H1 (cell line): ENCODE measurements around the gene AZGP1. TPM values are rescaled to one million over a fixed set of nuclear protein-coding genes. Genes with fewer than 3 reads are reported as not detected.

Experiments used
- CTCF ChIA-PET: fragments of 300-600 bp; sonication (Branson Sonifier 250); formaldehyde crosslinking; loops from one replicate; lab custom pipeline; 2021; ENCODE audit not compliant: partially characterized antibody; lab: Charles Lee
- POLR2A ChIA-PET: fragments of 300-600 bp; sonication (Branson Sonifier 250); formaldehyde crosslinking; loops from one replicate; lab custom pipeline; 2021; ENCODE audit warnings: inconsistent platforms; ENCODE audit not compliant: partially characterized antibody; lab: Charles Lee
- DNase-seq, 2 experiments: peaks; one replicate each; pipeline versions ENCODE4 v3.0.0 to v3.0.0-alpha.2; 2010 to 2022; ENCODE audit warnings: low spot score in 2 of 2, low read depth in 1 of 2, mixed read lengths in 1 of 2
- FAIRE-seq: peaks from 2 replicates; lab custom pipeline; 2011; peaks lifted over from hg19 to GRCh38; lab: Jason Lieb, UNC
- H2AFZ ChIP-seq: 2 replicates; pipeline ENCODE4 v1.8.1; 2012; ENCODE audit warnings: low read length, inconsistent platforms
- H2AK5ac ChIP-seq: 2 replicates; pipeline ENCODE4 v1.6.1; 2013; ENCODE audit warnings: low read depth, low read length
- H2BK120ac ChIP-seq: replicated peaks from 2 replicates; pipeline ENCODE3; 2013; ENCODE audit warnings: low read depth, low read length, inconsistent platforms
- H2BK12ac ChIP-seq: 2 replicates; pipeline ENCODE4 v1.6.1; 2013; ENCODE audit warnings: low read depth, low read length
- H2BK15ac ChIP-seq: 2 replicates; pipeline ENCODE4 v1.6.1; 2013; ENCODE audit warnings: low read length
- H2BK20ac ChIP-seq: 2 replicates; pipeline ENCODE4 v1.6.1; 2013; ENCODE audit warnings: low read length
- H2BK5ac ChIP-seq: 2 replicates; pipeline ENCODE4 v1.6.1; 2013; ENCODE audit warnings: low read depth, low read length
- H3K14ac ChIP-seq: 2 replicates; pipeline ENCODE4 v1.6.1; 2013; ENCODE audit warnings: inconsistent platforms; ENCODE audit not compliant: insufficient read length
- H3K18ac ChIP-seq: 2 replicates; pipeline ENCODE4 v1.6.1; 2013; ENCODE audit warnings: low read length; ENCODE audit errors: extremely low read depth
- H3K23ac ChIP-seq: 2 replicates; pipeline ENCODE4 v1.6.1; 2013; ENCODE audit warnings: inconsistent platforms; ENCODE audit not compliant: insufficient read length
- H3K23me2 ChIP-seq: 2 replicates; pipeline ENCODE4 v1.6.1; 2013; ENCODE audit warnings: low read depth, low read length
- H3K27ac ChIP-seq: 2 replicates; pipeline ENCODE4 v1.6.1; 2011; ENCODE audit warnings: low read depth, low read length, inconsistent platforms
- H3K27me3 ChIP-seq, 4 experiments: replicated peaks in 1 of 4; 1 replicate in 1 of 4; 2 replicates in 3 of 4; pipeline versions ENCODE4 v1.6.1 to v1.8.1; 2011 to 2013; ENCODE audit warnings: low read length in 3 of 4, mild to moderate bottlenecking in 3 of 4, inconsistent platforms in 2 of 4, mixed read lengths in 2 of 4, moderate library complexity in 1 of 4; ENCODE audit not compliant: control insufficient read depth in 3 of 4, insufficient read depth in 3 of 4; ENCODE audit errors: extremely low read depth in 1 of 4
- H3K36me3 ChIP-seq, 4 experiments: 2 replicates each; pipeline versions ENCODE4 v1.6.1 to v1.8.1; 2011 to 2013; ENCODE audit warnings: mild to moderate bottlenecking in 4 of 4, low read length in 3 of 4, moderate library complexity in 2 of 4, control low read depth in 1 of 4, inconsistent platforms in 1 of 4; ENCODE audit not compliant: insufficient read depth in 4 of 4, control insufficient read depth in 2 of 4
- H3K4ac ChIP-seq: replicated peaks from 2 replicates; pipeline ENCODE3; 2013; ENCODE audit warnings: low read length, low read depth, mixed read lengths, inconsistent platforms; ENCODE audit not compliant: insufficient read length
- H3K4me1 ChIP-seq, 4 experiments: replicated peaks in 1 of 4; 1 replicate in 1 of 4; 2 replicates in 3 of 4; pipeline versions ENCODE4 v1.6.1 to v1.8.1; 2011 to 2013; ENCODE audit warnings: low read length in 3 of 4, inconsistent platforms in 2 of 4, mixed read lengths in 1 of 4; ENCODE audit not compliant: insufficient read depth in 4 of 4, control insufficient read depth in 3 of 4
- H3K4me2 ChIP-seq, 2 experiments: 2 replicates each; pipeline versions ENCODE4 v1.6.1 to v1.8.1; 2011 to 2013; ENCODE audit warnings: low read depth in 2 of 2, low read length in 2 of 2, control low read depth in 1 of 2, inconsistent platforms in 1 of 2, mild to moderate bottlenecking in 1 of 2; ENCODE audit not compliant: insufficient read depth in 1 of 2
- H3K4me3 ChIP-seq, 4 experiments: fragments of 200-600, 300-600 bp in 1 of 4; sonication (generic), shearing (Covaris generic), sonication (Bioruptor Twin) in 1 of 4; 2 replicates each; pipeline versions ENCODE4 v1.5.1 to v1.8.1; 2011 to 2016; ENCODE audit warnings: low read length in 4 of 4, low read depth in 3 of 4, control low read depth in 2 of 4, inconsistent platforms in 2 of 4, mild to moderate bottlenecking in 2 of 4, mixed read lengths in 1 of 4, moderate library complexity in 1 of 4; ENCODE audit not compliant: insufficient read depth in 2 of 4; ENCODE audit errors: extremely low read depth in 1 of 4
- H3K56ac ChIP-seq: replicated peaks from 2 replicates; pipeline ENCODE3; 2013; ENCODE audit warnings: low read depth, mild to moderate bottlenecking, mixed read lengths, low read length, inconsistent platforms; ENCODE audit not compliant: insufficient read length
- H3K79me1 ChIP-seq: 2 replicates; pipeline ENCODE4 v1.6.1; 2013; ENCODE audit warnings: low read depth, low read length, control low read depth
- H3K79me2 ChIP-seq, 2 experiments: 2 replicates each; pipeline versions ENCODE4 v1.6.1 to v1.8.1; 2012 to 2013; ENCODE audit warnings: low read length in 2 of 2, mild to moderate bottlenecking in 2 of 2, inconsistent platforms in 1 of 2; ENCODE audit not compliant: insufficient read depth in 2 of 2, control insufficient read depth in 1 of 2
- H3K9ac ChIP-seq, 4 experiments: replicated peaks in 1 of 4; 1 replicate in 1 of 4; 2 replicates in 3 of 4; pipeline versions ENCODE4 v1.6.1 to v1.8.1; 2011 to 2013; ENCODE audit warnings: low read depth in 3 of 4, low read length in 3 of 4, control low read depth in 2 of 4, mild to moderate bottlenecking in 2 of 4, moderate library complexity in 2 of 4, inconsistent platforms in 1 of 4; ENCODE audit errors: extremely low read depth in 1 of 4
- H3K9me3 ChIP-seq, 2 experiments: 2 replicates each; pipeline versions ENCODE4 v1.6.1 to v1.8.1; 2012 to 2013; ENCODE audit warnings: mild to moderate bottlenecking in 2 of 2, moderate library complexity in 2 of 2, control low read depth in 1 of 2, inconsistent platforms in 1 of 2, low read depth in 1 of 2, low read length in 1 of 2, mixed read lengths in 1 of 2; ENCODE audit not compliant: insufficient read depth in 2 of 2
- H4K20me1 ChIP-seq, 2 experiments: replicated peaks in 1 of 2; 2 replicates each; pipeline versions ENCODE3 to v1.8.1; 2011 to 2013; ENCODE audit warnings: inconsistent platforms in 2 of 2, low read length in 2 of 2, mild to moderate bottlenecking in 1 of 2; ENCODE audit not compliant: insufficient read depth in 2 of 2, control insufficient read depth in 1 of 2
- H4K5ac ChIP-seq: 2 replicates; pipeline ENCODE4 v1.6.1; 2013; ENCODE audit warnings: low read length, low read depth, mixed read lengths, inconsistent platforms; ENCODE audit not compliant: insufficient read length
- H4K8ac ChIP-seq: 2 replicates; pipeline ENCODE4 v1.8.0; 2013; ENCODE audit warnings: mild to moderate bottlenecking, moderate library complexity, low read length, inconsistent platforms; ENCODE audit not compliant: insufficient read depth; ENCODE audit errors: extremely low read depth
- H4K91ac ChIP-seq: replicated peaks from 2 replicates; pipeline ENCODE3; 2013; ENCODE audit warnings: low read length, mixed read lengths, inconsistent platforms; ENCODE audit not compliant: insufficient read length
- BCL11A ChIP-seq, 2 experiments: IDR thresholded peaks; one replicate each; pipeline ENCODE4 v1.6.1; 2011; ENCODE audit warnings: low read depth in 2 of 2, low read length in 2 of 2, mild to moderate bottlenecking in 2 of 2
- CBX8 ChIP-seq: fragments of 300-800, 300-1000 bp; sonication (generic); IDR thresholded peaks from 2 replicates; pipeline ENCODE4 v1.7.1; 2016; ENCODE audit warnings: low read depth, low read length, borderline replicate concordance
- GABPA ChIP-seq: IDR thresholded peaks from 2 replicates; pipeline ENCODE4 v1.6.1; 2011; ENCODE audit warnings: mild to moderate bottlenecking, low read length, moderate library complexity, borderline replicate concordance; ENCODE audit not compliant: insufficient read depth
- GTF2F1 ChIP-seq: IDR thresholded peaks from 2 replicates; pipeline ENCODE4 v1.6.1; 2012; ENCODE audit warnings: low read depth, low read length, improper control_type of control experiment, borderline replicate concordance
- HDAC2 ChIP-seq, 2 experiments: fragments of 300-600 bp in 1 of 2; sonication (generic) in 1 of 2; IDR thresholded peaks; 2 replicates each; pipeline ENCODE4 v1.6.1; 2011 to 2012; ENCODE audit warnings: low read depth in 2 of 2, low read length in 2 of 2, mild to moderate bottlenecking in 2 of 2, moderate library complexity in 2 of 2, borderline replicate concordance in 1 of 2, inconsistent platforms in 1 of 2
- JUN ChIP-seq: IDR thresholded peaks from 2 replicates; pipeline ENCODE4 v1.6.1; 2011; ENCODE audit warnings: low read depth, mild to moderate bottlenecking, improper control_type of control experiment, low read length
- KDM1A ChIP-seq: fragments of 200-600, 300-600 bp; sonication (generic); IDR thresholded peaks from 2 replicates; pipeline ENCODE4 v1.7.1; 2016; ENCODE audit warnings: mild to moderate bottlenecking, low read length, borderline replicate concordance
- POU5F1 ChIP-seq: IDR thresholded peaks from 2 replicates; pipeline ENCODE4 v1.6.1; 2011; ENCODE audit warnings: low read depth, mild to moderate bottlenecking, low read length, moderate library complexity
- RXRA ChIP-seq: IDR thresholded peaks from 2 replicates; pipeline ENCODE4 v1.6.1; 2011; ENCODE audit warnings: low read depth, mild to moderate bottlenecking, low read length, moderate library complexity; ENCODE audit not compliant: insufficient read depth
- SP2 ChIP-seq: IDR thresholded peaks from 2 replicates; pipeline ENCODE4 v1.6.1; 2012; ENCODE audit warnings: mild to moderate bottlenecking, low read length, inconsistent platforms
- WGBS, 2 experiments: shearing (Covaris generic) in 1 of 2; methylation state at CpG; one replicate each; pipeline versions ENCODE4 v1.1.6 to v1.1.7; 2013 to 2015; ENCODE audit warnings: low lambda C conversion rate in 2 of 2, mixed read lengths in 2 of 2, inconsistent platforms in 1 of 2, low coverage in 1 of 2, missing lambda C conversion rate in 1 of 2; ENCODE audit not compliant: insufficient replicate concordance in 2 of 2, insufficient coverage in 1 of 2, insufficient read length in 1 of 2; ENCODE audit errors: extremely low coverage in 1 of 2, missing lambda C conversion rate in 1 of 2; 5-methylcytosine and 5-hydroxymethylcytosine counted together
- polyA plus RNA-seq, 7 experiments: library from polyadenylated mRNA; depleted of rRNA in 3 of 7; stranded (reverse) in 5 of 7; unstranded in 2 of 7; fragments of >200 nt in 5 of 7; fragments of 200-250 nt in 2 of 7; gene quantifications; 1 replicate in 5 of 7; 2 replicates in 1 of 7; 4 replicates in 1 of 7; pipeline versions ENCODE4 v1.2.1 to v1.2.3, GENCODE V29; 2011 to 2013; ENCODE audit warnings: missing spikeins in 2 of 7, mixed read lengths in 2 of 7
- total RNA-seq: library from RNA; stranded (reverse); fragmentation: NEBNext Ultra II Directional; extraction: Animal tissue kit (Norgen Biotek cat#: 25700); gene quantifications from 2 replicates; pipeline ENCODE4 v1.2.1, GENCODE V29; 2021

Gene AZGP1
- total and polyA plus RNA-seq, 2 of the 8 experiments (the other 6 are each of a cell fraction or from before 2014, with no cell fraction given): 0.52 to 0.68 TPM

DNA sequence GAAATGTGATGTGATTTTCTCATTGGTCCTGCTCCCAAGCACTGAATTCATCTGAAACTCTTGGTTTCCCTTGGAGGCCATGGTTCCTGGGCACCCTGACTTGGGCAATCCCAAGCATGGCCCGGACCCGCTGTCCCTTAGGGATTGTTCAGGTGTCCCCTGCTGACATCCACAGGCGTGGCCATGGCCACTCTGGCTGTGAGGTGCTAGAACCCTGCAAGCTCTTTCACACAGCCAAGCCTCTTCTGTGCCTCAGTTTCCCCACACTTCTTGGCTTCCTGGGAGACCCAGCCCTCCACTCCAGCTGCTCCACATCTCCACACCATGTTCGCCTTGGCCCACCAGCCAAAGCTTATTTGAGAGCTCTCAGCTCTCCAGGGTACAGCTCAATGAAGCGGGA is 12.0 kb upstream of the AZGP1 start:
- Histone ChIP-seq H3K23ac (no peak overlapping the region), H3K79me1 (no peaks in the 10 kb centered on the region), H3K4me1 (peaks cover 0 to 4% (median 2%) of the 10 kb centered on the region in 4 experiments; a peak in 3 of 7 replicates), H4K20me1 (no peaks in the 10 kb centered on the region), H3K56ac (no peak overlapping the region), H2BK5ac (no peak overlapping the region), H3K23me2 (no peaks in the 10 kb centered on the region), H2BK12ac (no peak overlapping the region), H2AFZ (no peak overlapping the region), H2BK20ac (no peak overlapping the region), H3K14ac (no peak overlapping the region), H2AK5ac (no peak overlapping the region), H4K5ac (no peak overlapping the region), H4K91ac (no peak overlapping the region), H3K18ac (no peak overlapping the region), H3K4me2 (no peak overlapping the region), H2BK15ac (no peak overlapping the region), H3K4ac (no peak overlapping the region), H3K9me3 (no peaks in the 10 kb centered on the region), H3K4me3 (no peak overlapping the region), H2BK120ac (no peak overlapping the region), H3K79me2 (no peaks in the 10 kb centered on the region), H3K27me3 (no peaks in the 10 kb centered on the region), H3K36me3 (no peaks in the 10 kb centered on the region), H4K8ac (no peak overlapping the region), H3K27ac (no peak overlapping the region), H3K9ac (no peak overlapping the region)
- CTCF ChIA-PET: interaction anchor here (1.0 to 12.1 kb wide), 7 partner anchors 9 to 357 kb away, joined by 3 to 241 read pairs (median 10); partner anchors contain the start of genes AZGP1, GJC3 and TRIM4
- FAIRE-seq (no peak), DNase-seq (no peak)
- POLR2A ChIA-PET: no interaction called here
- no peak for TF ChIP-seq JUN
- TF ChIP-seq GABPA: no peak
- no peak for TF ChIP-seq SP2
- no peak for TF ChIP-seq HDAC2 (IDR thresholded peaks at IDR 0.05; ENCODE audit: borderline replicate concordance in 1 of 2, low read depth in 2 of 2, low read length in 2 of 2)
- no peak for TF ChIP-seq KDM1A
- no peak for TF ChIP-seq BCL11A (IDR thresholded peaks at IDR 0.05; ENCODE audit: low read depth in 2 of 2, low read length in 2 of 2)
- no peak for TF ChIP-seq GTF2F1
- no peak for TF ChIP-seq RXRA
- no peak for TF ChIP-seq POU5F1
- TF ChIP-seq CBX8: no peak
- WGBS, 2 experiments: 79% methylated on average over 5 of the region's 5 CpGs; no CpG with 5 or more reads in 1 of the 2 experiments
